SK-N-SH (cell line): ENCODE measurements around the gene SPRED1. TPM values are rescaled to one million over a fixed set of nuclear protein-coding genes. Genes with fewer than 3 reads are reported as not detected.

Experiments used
- CTCF ChIA-PET: fragments of 300-600, 350-600 bp; formaldehyde crosslinking; extraction: SDS; loops from one replicate; lab custom pipeline; 2021; lab: Yijun Ruan, JAX
- POLR2A ChIA-PET: fragments of 350-600 bp; sonication (Branson Sonifier 250); formaldehyde crosslinking; extraction: SDS; loops from one replicate; lab custom pipeline; 2020; ENCODE audit warnings: antibody characterized with exemption, inconsistent platforms; lab: Yijun Ruan, JAX
- DNase-seq: peaks from one replicate; pipeline ENCODE4 v3.0.0; 2012
- H2AFZ ChIP-seq: fragments of 200-600 bp; sonication (generic); 2 replicates; pipeline ENCODE4 v1.8.1; 2016; ENCODE audit warnings: antibody characterized with exemption, mild to moderate bottlenecking, low read depth
- H3F3A ChIP-seq: fragments of 200-600 bp; sonication (generic); replicated peaks from 2 replicates; pipeline ENCODE3; 2016; ENCODE audit warnings: antibody characterized with exemption, mild to moderate bottlenecking; ENCODE audit not compliant: insufficient read depth
- H3K27ac ChIP-seq, 2 experiments: fragments of 200-500 bp in 1 of 2; fragments of 200-600 bp in 1 of 2; sonication (Bioruptor generic) in 1 of 2; sonication (generic), shearing (Covaris generic) in 1 of 2; 2 replicates each; pipeline versions ENCODE4 v1.5.1 to v1.6.1; 2014 to 2016; ENCODE audit warnings: low read depth in 2 of 2, inconsistent platforms in 1 of 2, low read length in 1 of 2, mild to moderate bottlenecking in 1 of 2, mixed read lengths in 1 of 2
- H3K27me3 ChIP-seq: fragments of 200-600 bp; sonication (generic), shearing (Covaris generic); 2 replicates; pipeline ENCODE4 v1.6.1; 2016; ENCODE audit warnings: mixed run types; ENCODE audit not compliant: insufficient read depth
- H3K36me3 ChIP-seq, 2 experiments: fragments of 200-500 bp in 1 of 2; fragments of 200-600 bp in 1 of 2; sonication (Bioruptor generic) in 1 of 2; sonication (generic) in 1 of 2; replicated peaks in 1 of 2; 2 replicates each; pipeline versions ENCODE3 to v1.5.1; 2014 to 2016; ENCODE audit warnings: low read length in 1 of 2, mild to moderate bottlenecking in 1 of 2; ENCODE audit not compliant: insufficient read depth in 2 of 2, control insufficient read depth in 1 of 2
- H3K4me1 ChIP-seq, 2 experiments: fragments of 200-500 bp in 1 of 2; fragments of 200-600 bp in 1 of 2; sonication (Bioruptor generic) in 1 of 2; sonication (generic), shearing (Covaris generic) in 1 of 2; 2 replicates each; pipeline versions ENCODE4 v1.5.1 to v1.6.1; 2014 to 2016; ENCODE audit warnings: low read depth in 1 of 2, low read length in 1 of 2, mixed run types in 1 of 2; ENCODE audit not compliant: insufficient read depth in 2 of 2, control insufficient read depth in 1 of 2
- H3K4me2 ChIP-seq: fragments of 200-600 bp; sonication (generic), shearing (Covaris generic); 2 replicates; pipeline ENCODE4 v1.6.1; 2017; ENCODE audit warnings: mixed run types
- H3K4me3 ChIP-seq, 2 experiments: fragments of 200-500 bp in 1 of 2; fragments of 200-600 bp in 1 of 2; sonication (Bioruptor generic) in 1 of 2; sonication (generic), shearing (Covaris generic) in 1 of 2; 2 replicates each; pipeline versions ENCODE4 v1.5.1 to v1.8.1; 2014 to 2016; ENCODE audit warnings: low read depth in 2 of 2, inconsistent platforms in 1 of 2, low read length in 1 of 2, mild to moderate bottlenecking in 1 of 2, mixed read lengths in 1 of 2, moderate library complexity in 1 of 2
- H3K79me2 ChIP-seq: fragments of 200-600 bp; sonication (generic); 2 replicates; pipeline ENCODE4 v1.8.1; 2017; ENCODE audit warnings: mild to moderate bottlenecking; ENCODE audit not compliant: insufficient read depth
- H3K9ac ChIP-seq: fragments of 200-600 bp; sonication (generic); 2 replicates; pipeline ENCODE4 v1.6.1; 2017; ENCODE audit warnings: mixed run types
- H3K9me2 ChIP-seq: fragments of 200-600 bp; sonication (generic); 2 replicates; pipeline ENCODE4 v1.6.1; 2017; ENCODE audit warnings: mixed run types
- H3K9me3 ChIP-seq: fragments of 200-600 bp; sonication (generic); 2 replicates; pipeline ENCODE4 v1.6.1; 2017; ENCODE audit warnings: mixed run types, mild to moderate bottlenecking, moderate library complexity
- H4K20me1 ChIP-seq: fragments of 200-600 bp; sonication (generic); 2 replicates; pipeline ENCODE4 v1.6.1; 2017; ENCODE audit warnings: mild to moderate bottlenecking, mixed run types; ENCODE audit not compliant: insufficient read depth
- CHD2 ChIP-seq: fragments of 150-350 bp; IDR thresholded peaks from 2 replicates; pipeline ENCODE4 v1.6.1; 2018; ENCODE audit warnings: low read length; ENCODE audit not compliant: partially characterized antibody
- ELF1 ChIP-seq: IDR thresholded peaks from 2 replicates; pipeline ENCODE4 v1.4.0; 2012
- EZH2phosphoT487 ChIP-seq: fragments of 200-600 bp; sonication (generic); IDR thresholded peaks from 2 replicates; pipeline ENCODE4 v1.6.1; 2017; ENCODE audit warnings: low read depth, mixed run types, mild to moderate bottlenecking, antibody characterized with exemption, moderate library complexity, borderline replicate concordance
- FOXJ3 ChIP-seq: sonication (generic); formaldehyde crosslinking; IDR thresholded peaks from 2 replicates; pipeline ENCODE4 v1.5.1; 2020; ENCODE audit warnings: mild to moderate bottlenecking, missing genetic modification reagents
- GABPA ChIP-seq: IDR thresholded peaks from 2 replicates; pipeline ENCODE4 v1.4.0; 2012; ENCODE audit warnings: low read depth, mild to moderate bottlenecking
- MXI1 ChIP-seq: IDR thresholded peaks from 2 replicates; pipeline ENCODE4 v1.6.1; 2012; ENCODE audit warnings: mild to moderate bottlenecking, low read depth, low read length, improper control_type of control experiment
- NFIC ChIP-seq: IDR thresholded peaks from 2 replicates; pipeline ENCODE4 v1.4.0; 2012; ENCODE audit warnings: borderline replicate concordance
- RAD21 ChIP-seq: IDR thresholded peaks from 2 replicates; pipeline ENCODE4 v1.6.1; 2012; ENCODE audit warnings: mild to moderate bottlenecking, low read length
- RXRA ChIP-seq: IDR thresholded peaks from 2 replicates; pipeline ENCODE4 v1.4.0; 2012; ENCODE audit warnings: low read depth, mild to moderate bottlenecking, borderline replicate concordance
- TAF1 ChIP-seq: IDR thresholded peaks from 2 replicates; pipeline ENCODE4 v1.6.1; 2012; ENCODE audit warnings: low read depth, mild to moderate bottlenecking, low read length, moderate library complexity, borderline replicate concordance
- TCF12 ChIP-seq: IDR thresholded peaks from 2 replicates; pipeline ENCODE4 v1.4.0; 2012
- YY1 ChIP-seq: IDR thresholded peaks from 2 replicates; pipeline ENCODE4 v1.4.0; 2012; ENCODE audit warnings: low read depth, mild to moderate bottlenecking
- WGBS: methylation state at CpG from one replicate; pipeline ENCODE4 v1.1.6; 2017; ENCODE audit warnings: low lambda C conversion rate; 5-methylcytosine and 5-hydroxymethylcytosine counted together
- polyA plus RNA-seq, 3 experiments: library from polyadenylated mRNA; depleted of rRNA; stranded (reverse); fragments of >200 nt; gene quantifications; 2 replicates each; pipeline ENCODE4 v1.2.3, GENCODE V29; 2012
- TF ChIP-seq, protein P1 (sequence below): fragments of 200-600 bp; sonication (generic); IDR thresholded peaks from 2 replicates; pipeline ENCODE4 v1.6.1; 2017; ENCODE audit warnings: antibody characterized with exemption, mild to moderate bottlenecking, moderate library complexity
- TF ChIP-seq, protein P2 (sequence below): IDR thresholded peaks from 2 replicates; pipeline ENCODE4 v1.4.0; 2012; ENCODE audit warnings: low read depth, borderline replicate concordance
- TF ChIP-seq, protein P3 (sequence below): IDR thresholded peaks from 2 replicates; pipeline ENCODE4 v1.6.1; 2012; ENCODE audit warnings: mild to moderate bottlenecking, low read depth, low read length, moderate library complexity
- TF ChIP-seq, protein P4 (sequence below): IDR thresholded peaks from 2 replicates; pipeline ENCODE4 v1.4.0; 2012; ENCODE audit warnings: low read depth, borderline replicate concordance
- TF ChIP-seq, protein P5 (sequence below): IDR thresholded peaks from 2 replicates; pipeline ENCODE4; 2012

Gene SPRED1
- polyA plus RNA-seq, 1 of the 3 experiments (the other 2 are of a cell fraction) = 4.4 TPM

DNA sequence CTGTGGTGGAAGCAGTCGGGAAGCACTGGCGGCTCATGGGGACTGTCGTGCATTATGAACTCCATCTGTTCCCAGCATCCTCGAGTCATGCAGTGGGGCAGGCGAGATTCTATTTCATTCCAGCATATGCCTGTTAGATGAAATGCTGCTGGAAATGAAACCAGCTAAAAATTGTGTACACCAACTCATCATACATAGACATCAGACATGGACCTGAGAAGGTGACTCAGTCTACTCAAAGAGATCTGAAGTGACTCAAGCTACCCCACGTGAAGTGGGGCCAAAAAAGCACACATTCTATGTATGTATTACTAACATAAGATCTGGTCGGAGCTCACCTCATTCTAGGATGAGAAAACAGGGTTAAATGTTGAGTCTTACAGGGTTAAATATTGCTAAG lies 153.8 kb downstream of the SPRED1 start:
- Histone ChIP-seq H3K9me3 (no peaks in the 10 kb centered on the region), H3F3A (no peaks in the 10 kb centered on the region), H3K4me3 (no peak overlapping the region), H2AFZ (no peak overlapping the region), H3K4me1 (no peaks in the 10 kb centered on the region), H3K27ac (no peak overlapping the region), H3K9ac (no peak overlapping the region), H3K4me2 (0 out of 2 replicates have a peak overlapping the region, but pooled peaks have one; percentile 6), H3K27me3 (no peaks in the 10 kb centered on the region), H3K36me3 (no peaks in the 10 kb centered on the region), H3K9me2 (no peaks in the 10 kb centered on the region), H4K20me1 (no peaks in the 10 kb centered on the region), H3K79me2 (no peaks in the 10 kb centered on the region)
- CTCF ChIA-PET = interaction anchor here (1.5 kb wide), 1 partner anchor 17 kb away, joined by 4 read pairs; no protein-coding TSS in a partner anchor
- POLR2A ChIA-PET = no interaction called here
- DNase-seq = no peak
- WGBS = 54% methylated on average over 7 of the region's 7 CpGs
- TF ChIP-seq FOXJ3 (CRISPR knock-in tag) = no peak
- no peak for TF ChIP-seq MXI1
- TF ChIP-seq, protein P1, sequence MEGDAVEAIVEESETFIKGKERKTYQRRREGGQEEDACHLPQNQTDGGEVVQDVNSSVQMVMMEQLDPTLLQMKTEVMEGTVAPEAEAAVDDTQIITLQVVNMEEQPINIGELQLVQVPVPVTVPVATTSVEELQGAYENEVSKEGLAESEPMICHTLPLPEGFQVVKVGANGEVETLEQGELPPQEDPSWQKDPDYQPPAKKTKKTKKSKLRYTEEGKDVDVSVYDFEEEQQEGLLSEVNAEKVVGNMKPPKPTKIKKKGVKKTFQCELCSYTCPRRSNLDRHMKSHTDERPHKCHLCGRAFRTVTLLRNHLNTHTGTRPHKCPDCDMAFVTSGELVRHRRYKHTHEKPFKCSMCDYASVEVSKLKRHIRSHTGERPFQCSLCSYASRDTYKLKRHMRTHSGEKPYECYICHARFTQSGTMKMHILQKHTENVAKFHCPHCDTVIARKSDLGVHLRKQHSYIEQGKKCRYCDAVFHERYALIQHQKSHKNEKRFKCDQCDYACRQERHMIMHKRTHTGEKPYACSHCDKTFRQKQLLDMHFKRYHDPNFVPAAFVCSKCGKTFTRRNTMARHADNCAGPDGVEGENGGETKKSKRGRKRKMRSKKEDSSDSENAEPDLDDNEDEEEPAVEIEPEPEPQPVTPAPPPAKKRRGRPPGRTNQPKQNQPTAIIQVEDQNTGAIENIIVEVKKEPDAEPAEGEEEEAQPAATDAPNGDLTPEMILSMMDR = no peak
- no peak for TF ChIP-seq TAF1
- TF ChIP-seq RAD21 = no peak
- TF ChIP-seq, protein P2, sequence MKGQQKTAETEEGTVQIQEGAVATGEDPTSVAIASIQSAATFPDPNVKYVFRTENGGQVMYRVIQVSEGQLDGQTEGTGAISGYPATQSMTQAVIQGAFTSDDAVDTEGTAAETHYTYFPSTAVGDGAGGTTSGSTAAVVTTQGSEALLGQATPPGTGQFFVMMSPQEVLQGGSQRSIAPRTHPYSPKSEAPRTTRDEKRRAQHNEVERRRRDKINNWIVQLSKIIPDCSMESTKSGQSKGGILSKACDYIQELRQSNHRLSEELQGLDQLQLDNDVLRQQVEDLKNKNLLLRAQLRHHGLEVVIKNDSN = no peak
- no peak for TF ChIP-seq NFIC
- no peak for TF ChIP-seq EZH2phosphoT487
- TF ChIP-seq, protein P3, sequence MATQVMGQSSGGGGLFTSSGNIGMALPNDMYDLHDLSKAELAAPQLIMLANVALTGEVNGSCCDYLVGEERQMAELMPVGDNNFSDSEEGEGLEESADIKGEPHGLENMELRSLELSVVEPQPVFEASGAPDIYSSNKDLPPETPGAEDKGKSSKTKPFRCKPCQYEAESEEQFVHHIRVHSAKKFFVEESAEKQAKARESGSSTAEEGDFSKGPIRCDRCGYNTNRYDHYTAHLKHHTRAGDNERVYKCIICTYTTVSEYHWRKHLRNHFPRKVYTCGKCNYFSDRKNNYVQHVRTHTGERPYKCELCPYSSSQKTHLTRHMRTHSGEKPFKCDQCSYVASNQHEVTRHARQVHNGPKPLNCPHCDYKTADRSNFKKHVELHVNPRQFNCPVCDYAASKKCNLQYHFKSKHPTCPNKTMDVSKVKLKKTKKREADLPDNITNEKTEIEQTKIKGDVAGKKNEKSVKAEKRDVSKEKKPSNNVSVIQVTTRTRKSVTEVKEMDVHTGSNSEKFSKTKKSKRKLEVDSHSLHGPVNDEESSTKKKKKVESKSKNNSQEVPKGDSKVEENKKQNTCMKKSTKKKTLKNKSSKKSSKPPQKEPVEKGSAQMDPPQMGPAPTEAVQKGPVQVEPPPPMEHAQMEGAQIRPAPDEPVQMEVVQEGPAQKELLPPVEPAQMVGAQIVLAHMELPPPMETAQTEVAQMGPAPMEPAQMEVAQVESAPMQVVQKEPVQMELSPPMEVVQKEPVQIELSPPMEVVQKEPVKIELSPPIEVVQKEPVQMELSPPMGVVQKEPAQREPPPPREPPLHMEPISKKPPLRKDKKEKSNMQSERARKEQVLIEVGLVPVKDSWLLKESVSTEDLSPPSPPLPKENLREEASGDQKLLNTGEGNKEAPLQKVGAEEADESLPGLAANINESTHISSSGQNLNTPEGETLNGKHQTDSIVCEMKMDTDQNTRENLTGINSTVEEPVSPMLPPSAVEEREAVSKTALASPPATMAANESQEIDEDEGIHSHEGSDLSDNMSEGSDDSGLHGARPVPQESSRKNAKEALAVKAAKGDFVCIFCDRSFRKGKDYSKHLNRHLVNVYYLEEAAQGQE = no peak
- TF ChIP-seq ELF1 = no peak
- TF ChIP-seq CHD2 = no peak
- TF ChIP-seq YY1 = no peak
- no peak for TF ChIP-seq GABPA
- no peak for TF ChIP-seq TCF12
- TF ChIP-seq, protein P4, sequence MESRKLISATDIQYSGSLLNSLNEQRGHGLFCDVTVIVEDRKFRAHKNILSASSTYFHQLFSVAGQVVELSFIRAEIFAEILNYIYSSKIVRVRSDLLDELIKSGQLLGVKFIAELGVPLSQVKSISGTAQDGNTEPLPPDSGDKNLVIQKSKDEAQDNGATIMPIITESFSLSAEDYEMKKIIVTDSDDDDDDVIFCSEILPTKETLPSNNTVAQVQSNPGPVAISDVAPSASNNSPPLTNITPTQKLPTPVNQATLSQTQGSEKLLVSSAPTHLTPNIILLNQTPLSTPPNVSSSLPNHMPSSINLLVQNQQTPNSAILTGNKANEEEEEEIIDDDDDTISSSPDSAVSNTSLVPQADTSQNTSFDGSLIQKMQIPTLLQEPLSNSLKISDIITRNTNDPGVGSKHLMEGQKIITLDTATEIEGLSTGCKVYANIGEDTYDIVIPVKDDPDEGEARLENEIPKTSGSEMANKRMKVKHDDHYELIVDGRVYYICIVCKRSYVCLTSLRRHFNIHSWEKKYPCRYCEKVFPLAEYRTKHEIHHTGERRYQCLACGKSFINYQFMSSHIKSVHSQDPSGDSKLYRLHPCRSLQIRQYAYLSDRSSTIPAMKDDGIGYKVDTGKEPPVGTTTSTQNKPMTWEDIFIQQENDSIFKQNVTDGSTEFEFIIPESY = no peak
- TF ChIP-seq RXRA = no peak
- TF ChIP-seq, protein P5, sequence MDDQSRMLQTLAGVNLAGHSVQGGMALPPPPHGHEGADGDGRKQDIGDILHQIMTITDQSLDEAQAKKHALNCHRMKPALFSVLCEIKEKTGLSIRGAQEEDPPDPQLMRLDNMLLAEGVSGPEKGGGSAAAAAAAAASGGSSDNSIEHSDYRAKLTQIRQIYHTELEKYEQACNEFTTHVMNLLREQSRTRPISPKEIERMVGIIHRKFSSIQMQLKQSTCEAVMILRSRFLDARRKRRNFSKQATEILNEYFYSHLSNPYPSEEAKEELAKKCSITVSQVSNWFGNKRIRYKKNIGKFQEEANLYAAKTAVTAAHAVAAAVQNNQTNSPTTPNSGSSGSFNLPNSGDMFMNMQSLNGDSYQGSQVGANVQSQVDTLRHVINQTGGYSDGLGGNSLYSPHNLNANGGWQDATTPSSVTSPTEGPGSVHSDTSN = no peak
